ENCODE measurements around the gene LRCH3.
"Not testable (repeated sequence)": the region's sequence is repeated elsewhere in the genome, so short reads cannot be mapped to it uniquely, and the experiment has no call there.

The LRCH3 gene

DNA sequence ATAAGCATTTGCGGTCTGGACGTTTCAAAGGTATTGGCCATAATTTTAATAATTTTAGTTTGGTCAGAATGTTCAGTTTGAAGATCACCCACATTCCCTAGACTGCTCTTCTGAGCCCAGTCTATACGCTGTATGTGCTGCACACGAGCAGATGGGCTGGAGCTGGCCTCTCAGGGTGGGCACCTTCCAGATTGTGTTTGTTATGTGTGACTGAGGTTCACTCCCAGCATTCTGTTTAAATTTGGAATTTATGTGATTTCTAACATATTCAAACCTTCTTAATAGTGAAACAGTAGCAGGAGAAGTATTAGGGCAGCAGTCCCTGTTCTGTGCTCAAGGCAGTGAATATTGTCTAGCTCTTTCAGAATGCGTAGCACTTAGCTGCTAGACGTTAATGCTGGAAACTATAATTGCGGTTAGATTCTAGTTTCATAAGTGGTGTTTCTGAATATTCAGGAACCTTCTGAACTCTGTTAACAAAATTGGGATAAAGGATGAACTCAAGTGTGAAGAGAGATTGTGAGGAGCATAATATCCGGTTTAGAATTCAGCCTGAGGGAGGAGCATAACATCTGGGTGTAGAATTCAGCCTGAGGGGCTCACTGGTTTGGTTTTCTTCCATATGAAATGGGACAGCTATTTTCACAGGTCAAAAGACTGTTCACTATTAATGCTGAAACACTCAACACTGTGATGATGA lies 90.4 kb downstream of the LRCH3 start:
- TF ChIP-seq, protein P1, sequence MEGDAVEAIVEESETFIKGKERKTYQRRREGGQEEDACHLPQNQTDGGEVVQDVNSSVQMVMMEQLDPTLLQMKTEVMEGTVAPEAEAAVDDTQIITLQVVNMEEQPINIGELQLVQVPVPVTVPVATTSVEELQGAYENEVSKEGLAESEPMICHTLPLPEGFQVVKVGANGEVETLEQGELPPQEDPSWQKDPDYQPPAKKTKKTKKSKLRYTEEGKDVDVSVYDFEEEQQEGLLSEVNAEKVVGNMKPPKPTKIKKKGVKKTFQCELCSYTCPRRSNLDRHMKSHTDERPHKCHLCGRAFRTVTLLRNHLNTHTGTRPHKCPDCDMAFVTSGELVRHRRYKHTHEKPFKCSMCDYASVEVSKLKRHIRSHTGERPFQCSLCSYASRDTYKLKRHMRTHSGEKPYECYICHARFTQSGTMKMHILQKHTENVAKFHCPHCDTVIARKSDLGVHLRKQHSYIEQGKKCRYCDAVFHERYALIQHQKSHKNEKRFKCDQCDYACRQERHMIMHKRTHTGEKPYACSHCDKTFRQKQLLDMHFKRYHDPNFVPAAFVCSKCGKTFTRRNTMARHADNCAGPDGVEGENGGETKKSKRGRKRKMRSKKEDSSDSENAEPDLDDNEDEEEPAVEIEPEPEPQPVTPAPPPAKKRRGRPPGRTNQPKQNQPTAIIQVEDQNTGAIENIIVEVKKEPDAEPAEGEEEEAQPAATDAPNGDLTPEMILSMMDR (conservative IDR thresholded peaks at IDR 0.05; ENCODE audit: low read length): no peak
- DNase-seq (ENCODE audit: low read depth): no peak
- H3K4me3 ChIP-seq (ENCODE audit: low read length): no peak overlapping the region

DNA sequence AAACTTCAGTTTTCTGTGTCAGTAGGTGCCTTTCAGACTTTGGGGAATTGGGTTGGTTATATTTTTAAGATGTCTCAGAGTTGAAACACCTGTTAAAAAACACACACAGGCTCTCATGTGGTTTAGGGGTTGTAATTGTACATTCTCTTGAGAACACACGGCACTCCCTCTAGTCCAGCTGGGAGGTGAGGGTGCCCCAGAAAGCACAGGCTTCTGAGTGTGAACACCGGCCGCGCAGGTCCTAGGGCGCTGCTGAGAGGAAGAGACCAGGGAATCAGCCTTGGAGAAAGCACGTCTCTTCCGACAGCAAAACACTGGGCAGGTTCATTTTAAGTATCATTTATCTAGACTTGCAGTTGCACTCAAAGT lies 90.9 kb downstream of the LRCH3 start:
- TF ChIP-seq, protein P1 (conservative IDR thresholded peaks at IDR 0.05; ENCODE audit: low read length): no peak
- DNase-seq (ENCODE audit: low read depth): no peak

DNA sequence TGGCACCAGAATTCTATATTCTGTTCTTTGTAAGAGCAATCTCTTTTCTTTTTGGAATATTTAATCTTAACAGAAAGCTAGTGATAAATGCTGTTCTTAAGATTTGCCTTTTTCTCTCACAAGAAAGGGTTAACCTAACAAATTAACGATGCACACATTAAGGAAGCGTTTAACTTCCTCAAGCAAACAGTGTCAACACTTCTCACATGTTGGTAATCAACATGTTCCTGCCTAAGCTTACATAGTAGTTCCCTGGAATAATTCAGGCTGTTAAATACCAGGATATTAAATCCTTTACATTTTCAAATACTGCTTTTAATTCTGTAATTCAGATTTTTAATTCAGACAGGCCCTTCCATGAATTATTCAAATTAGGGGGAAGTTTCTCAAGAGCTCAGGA lies 91.5 kb downstream of the LRCH3 start:
- H3K4me3 ChIP-seq (ENCODE audit: low read length): no peak overlapping the region
- TF ChIP-seq, protein P1 (conservative IDR thresholded peaks at IDR 0.05; ENCODE audit: low read length): no peak
- DNase-seq (ENCODE audit: low read depth): no peak

More for the DNA sequence above, 90.9 kb downstream of the LRCH3 start:
- no peak overlapping the region for H3K4me3 ChIP-seq (ENCODE audit: low read length)

DNA sequence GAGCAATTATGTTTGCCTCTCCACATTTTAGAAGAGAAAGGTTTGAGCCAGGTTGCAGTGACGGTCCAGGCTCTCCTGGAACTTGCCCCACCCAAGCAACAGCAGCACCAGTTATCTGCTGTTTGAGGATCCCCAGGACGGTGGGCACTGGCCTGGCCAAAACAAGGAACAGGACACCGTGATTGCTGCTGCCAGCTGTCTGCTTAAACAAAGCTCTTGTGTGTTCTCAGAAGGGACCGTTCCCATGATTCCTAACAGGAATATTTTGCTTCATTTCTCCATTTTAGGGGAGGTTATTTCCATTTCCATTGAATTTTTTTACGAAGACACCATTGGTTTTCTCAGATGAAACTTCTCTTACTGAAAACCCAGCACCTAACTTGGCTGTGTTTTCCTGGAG lies 92.5 kb downstream of the LRCH3 start:
- no peak overlapping the region for H3K4me3 ChIP-seq (ENCODE audit: low read length)
- no peak for DNase-seq (ENCODE audit: low read depth)
- TF ChIP-seq, protein P1 (conservative IDR thresholded peaks at IDR 0.05; ENCODE audit: low read length): no peak

DNA sequence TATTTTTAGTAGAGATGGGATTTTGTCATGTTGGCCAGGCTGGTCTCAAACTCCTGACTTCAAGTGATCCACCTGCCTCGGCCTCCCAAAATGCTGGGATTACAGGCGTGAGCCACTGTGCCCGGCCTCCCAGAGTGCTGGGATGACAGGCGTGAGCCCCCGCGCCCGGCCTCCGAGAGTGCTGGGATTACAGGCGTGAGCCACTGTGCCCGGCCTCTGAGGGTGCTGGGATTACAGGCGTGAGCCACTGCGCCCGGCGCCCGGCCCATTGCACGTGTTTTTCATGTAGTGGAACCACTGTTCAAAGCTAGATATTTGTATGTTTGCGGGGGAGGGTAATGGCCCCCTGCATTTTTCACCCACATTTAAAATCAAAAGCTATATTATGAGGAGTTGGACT lies 93.3 kb downstream of the LRCH3 start:
- H3K4me3 ChIP-seq (ENCODE audit: low read length); DNase-seq (ENCODE audit: low read depth): not testable (repeated sequence)

DNA sequence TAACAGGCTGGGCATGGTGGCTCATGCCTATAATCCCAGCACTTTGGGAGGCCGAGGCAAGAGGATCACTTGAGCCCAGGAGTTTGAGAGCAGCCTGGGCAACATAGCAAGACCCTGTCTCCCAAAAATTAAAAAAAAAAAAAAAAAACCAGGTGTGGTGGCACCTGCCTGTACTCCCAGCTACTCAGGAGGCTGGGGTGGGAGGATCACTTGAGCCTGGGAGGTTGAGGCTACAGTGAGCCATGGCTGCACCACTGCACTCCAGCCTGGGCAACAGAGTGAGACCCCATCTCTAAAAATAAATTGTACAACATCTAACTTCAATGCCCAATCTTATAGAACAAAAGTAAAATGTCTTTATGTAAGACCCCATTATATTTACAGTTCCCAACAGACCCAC lies 95.0 kb downstream of the LRCH3 start:
- H3K4me3 ChIP-seq (ENCODE audit: low read length); DNase-seq (ENCODE audit: low read depth): not testable (repeated sequence)

DNA sequence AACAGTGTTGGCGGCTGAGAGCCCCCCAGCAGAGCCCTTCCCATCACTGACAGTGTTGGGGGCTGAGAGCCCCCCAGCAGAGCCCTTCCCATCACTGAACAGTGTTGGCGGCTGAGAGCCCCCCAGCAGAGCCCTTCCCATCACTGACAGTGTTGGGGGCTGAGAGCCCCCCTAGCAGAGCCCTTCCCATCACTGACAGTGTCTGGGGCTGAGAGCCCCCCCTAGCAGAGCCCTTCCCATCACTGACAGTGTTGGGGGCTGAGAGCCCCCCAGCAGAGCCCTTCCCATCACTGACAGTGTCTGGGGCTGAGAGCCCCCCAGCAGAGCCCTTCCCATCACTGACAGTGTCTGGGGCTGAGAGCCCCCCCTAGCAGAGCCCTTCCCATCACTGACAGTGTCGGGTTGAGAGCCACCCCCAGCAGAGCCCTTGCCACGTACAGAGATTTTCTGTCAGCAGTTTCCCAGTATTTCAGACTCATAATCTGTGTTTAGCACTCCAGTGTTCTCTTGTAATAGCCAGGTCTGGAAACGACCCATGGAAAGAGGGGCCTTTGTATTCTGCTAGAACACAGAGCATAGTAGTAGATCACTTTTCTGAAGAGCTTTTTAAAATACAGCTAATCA lies 96.5 kb downstream of the LRCH3 start:
- not testable (repeated sequence) for DNase-seq (ENCODE audit: low read depth); H3K4me3 ChIP-seq (ENCODE audit: low read length)

DNA sequence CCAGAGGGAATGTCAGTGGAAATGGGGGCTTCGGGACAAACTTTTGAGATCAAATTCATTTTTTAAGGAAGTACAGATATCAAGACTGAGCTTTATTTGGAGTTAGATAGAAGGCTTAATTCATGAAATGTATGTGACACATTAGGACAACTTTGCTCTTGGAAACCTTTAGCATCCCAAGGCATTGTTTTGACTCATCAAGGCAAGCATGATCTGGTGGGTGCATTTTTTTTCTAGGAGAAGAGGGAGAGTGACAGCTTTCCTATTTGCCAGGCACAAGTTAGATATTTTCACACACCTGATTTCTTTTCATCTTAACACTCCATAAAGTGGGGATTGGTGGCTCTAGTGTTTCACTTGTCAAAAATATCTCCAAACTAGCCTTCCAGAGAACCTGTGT lies 97.5 kb downstream of the LRCH3 start:
- no peak overlapping the region for H3K4me3 ChIP-seq (ENCODE audit: low read length)
- DNase-seq (ENCODE audit: low read depth): no peak
- TF ChIP-seq, protein P1 (conservative IDR thresholded peaks at IDR 0.05; ENCODE audit: low read length): no peak

All from AG10803 (cell line).